Measurements from ENCODE around the gene DOK6. TPM values are rescaled to one million over a fixed set of nuclear protein-coding genes. Genes with fewer than 3 reads are reported as not detected.
A peak's percentile ranks its signal among the peaks of the same experiment; 100 is the strongest.

Gene DOK6
- total RNA-seq, 1 donor from 2014 or later, result not detected

DNA sequence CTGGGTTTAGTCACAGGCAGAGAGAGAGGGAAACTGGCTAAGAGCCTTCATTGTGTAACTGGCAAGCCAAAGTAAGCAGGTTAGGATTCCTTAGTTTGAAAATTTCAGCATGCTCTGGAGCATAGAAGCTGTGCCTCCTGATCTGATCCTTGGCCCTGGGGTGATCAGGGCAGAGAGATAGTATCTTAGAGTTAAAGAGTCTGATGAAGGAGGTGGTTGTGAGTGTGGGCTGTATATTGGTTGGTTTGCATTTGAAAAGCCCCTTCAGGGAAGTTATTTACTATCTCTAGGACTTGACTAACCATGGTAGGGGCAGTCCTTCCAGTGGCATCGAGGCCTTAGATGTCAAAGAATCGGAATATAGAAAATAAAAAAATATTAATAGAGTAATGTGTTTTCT is 316.9 kb downstream of the DOK6 start:
- H3K4me1 ChIP-seq, result no peaks in the 10 kb centered on the region
- intact Hi-C loops (cut with DNase I), result no loop called here
- no peak for DNase-seq (ENCODE audit: low spot score in 2 of 2)
- H3K27me3 ChIP-seq, result no peaks in the 10 kb centered on the region
- H3K27ac ChIP-seq, result no peak overlapping the region
- H3K9me3 ChIP-seq, result peaks cover 8 to 21% of the 10 kb centered on the region in 2 donors
- TF ChIP-seq, protein P1, sequence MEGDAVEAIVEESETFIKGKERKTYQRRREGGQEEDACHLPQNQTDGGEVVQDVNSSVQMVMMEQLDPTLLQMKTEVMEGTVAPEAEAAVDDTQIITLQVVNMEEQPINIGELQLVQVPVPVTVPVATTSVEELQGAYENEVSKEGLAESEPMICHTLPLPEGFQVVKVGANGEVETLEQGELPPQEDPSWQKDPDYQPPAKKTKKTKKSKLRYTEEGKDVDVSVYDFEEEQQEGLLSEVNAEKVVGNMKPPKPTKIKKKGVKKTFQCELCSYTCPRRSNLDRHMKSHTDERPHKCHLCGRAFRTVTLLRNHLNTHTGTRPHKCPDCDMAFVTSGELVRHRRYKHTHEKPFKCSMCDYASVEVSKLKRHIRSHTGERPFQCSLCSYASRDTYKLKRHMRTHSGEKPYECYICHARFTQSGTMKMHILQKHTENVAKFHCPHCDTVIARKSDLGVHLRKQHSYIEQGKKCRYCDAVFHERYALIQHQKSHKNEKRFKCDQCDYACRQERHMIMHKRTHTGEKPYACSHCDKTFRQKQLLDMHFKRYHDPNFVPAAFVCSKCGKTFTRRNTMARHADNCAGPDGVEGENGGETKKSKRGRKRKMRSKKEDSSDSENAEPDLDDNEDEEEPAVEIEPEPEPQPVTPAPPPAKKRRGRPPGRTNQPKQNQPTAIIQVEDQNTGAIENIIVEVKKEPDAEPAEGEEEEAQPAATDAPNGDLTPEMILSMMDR (IDR thresholded peaks at IDR 0.05), result no peak
- H3K4me3 ChIP-seq, result no peak overlapping the region
- no peaks in the 10 kb centered on the region for H3K36me3 ChIP-seq

DNA sequence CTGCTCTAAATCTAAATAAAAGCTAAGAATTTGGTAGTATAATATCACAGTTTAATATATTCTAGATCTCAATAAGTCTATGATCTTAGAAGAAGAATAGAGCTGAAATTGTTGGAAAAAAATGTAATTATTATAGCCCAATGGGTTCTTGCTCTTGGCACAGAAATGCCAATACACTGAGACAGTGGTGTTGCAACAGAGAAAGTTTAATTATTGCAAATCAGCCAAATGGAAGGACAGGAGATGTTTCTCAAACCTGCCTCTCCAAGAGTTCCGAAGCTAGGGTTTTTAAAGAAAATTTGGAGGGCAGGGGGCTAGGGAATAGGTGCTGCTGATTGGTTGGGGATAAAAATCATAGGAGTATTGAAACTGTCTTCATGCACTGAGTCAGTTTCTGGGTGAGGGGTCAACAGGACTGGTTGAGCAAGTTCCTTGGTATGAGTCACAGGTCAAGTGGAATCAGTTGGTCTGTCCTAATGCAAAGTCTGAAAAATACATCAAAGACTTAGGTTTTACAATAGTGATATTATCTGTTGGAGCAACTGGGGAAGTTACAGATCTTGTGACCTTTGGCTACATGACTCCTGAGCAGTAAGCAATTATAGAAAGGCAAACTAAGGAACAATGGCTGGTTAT is 318.3 kb downstream of the DOK6 start:
- no peak overlapping the region for H3K27ac ChIP-seq
- no peaks in the 10 kb centered on the region for H3K27me3 ChIP-seq
- peaks cover 8 to 21% of the 10 kb centered on the region in 2 donors for H3K9me3 ChIP-seq
- intact Hi-C loops (cut with DNase I), result no loop called here
- H3K36me3 ChIP-seq, result no peaks in the 10 kb centered on the region
- TF ChIP-seq, protein P1 (IDR thresholded peaks at IDR 0.05), result no peak
- no peak overlapping the region for H3K4me3 ChIP-seq
- no peak for DNase-seq (ENCODE audit: low spot score in 2 of 2)
- H3K4me1 ChIP-seq, result no peaks in the 10 kb centered on the region

DNA sequence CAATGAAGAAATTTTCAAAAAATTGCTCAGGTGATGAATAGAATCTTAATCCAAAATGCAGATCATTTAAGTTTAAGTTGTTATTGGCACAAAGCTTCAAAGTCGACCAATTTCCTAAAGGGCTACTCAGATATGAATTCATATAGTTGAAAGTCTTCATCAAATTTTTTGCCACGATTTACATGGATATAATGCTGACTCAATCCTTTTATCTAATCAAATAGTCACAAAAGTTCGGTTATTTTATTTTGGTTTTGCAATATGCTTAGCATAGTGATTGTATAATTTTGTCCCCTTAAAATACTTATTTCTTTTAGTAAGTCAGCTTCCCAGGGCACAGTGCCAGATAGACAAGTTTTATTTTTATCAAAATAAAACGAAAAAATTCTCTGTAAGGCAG is 319.7 kb downstream of the DOK6 start:
- Histone ChIP-seq H3K27ac (no peak overlapping the region), H3K4me1 (no peaks in the 10 kb centered on the region), H3K36me3 (no peaks in the 10 kb centered on the region), H3K27me3 (no peaks in the 10 kb centered on the region), H3K4me3 (no peak overlapping the region), H3K9me3 (peaks cover 8 to 21% of the 10 kb centered on the region in 2 donors)
- intact Hi-C loops (cut with DNase I), result no loop called here
- TF ChIP-seq, protein P1 (IDR thresholded peaks at IDR 0.05), result no peak
- no peak for DNase-seq (ENCODE audit: low spot score in 2 of 2)

DNA sequence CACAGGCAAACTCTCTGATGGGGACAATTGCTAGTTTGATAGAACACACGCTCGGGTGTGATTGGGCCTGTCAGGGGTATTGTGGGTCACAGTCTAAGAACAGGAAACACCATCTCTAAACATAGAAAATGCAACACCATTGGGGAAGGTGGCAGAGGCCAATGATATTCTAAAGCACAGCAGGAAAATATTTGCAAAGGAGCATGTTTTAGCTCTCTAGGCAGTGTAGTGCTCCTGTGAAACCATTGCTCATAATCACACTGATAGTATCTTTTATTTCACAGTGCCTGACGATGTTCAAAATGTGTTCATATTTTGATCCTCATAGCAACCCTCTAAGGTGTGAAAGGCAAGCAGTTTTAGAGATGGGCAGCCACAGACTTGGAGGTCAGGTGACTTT is 322.7 kb downstream of the DOK6 start:
- Histone ChIP-seq H3K36me3 (no peaks in the 10 kb centered on the region), H3K4me1 (no peaks in the 10 kb centered on the region), H3K27ac (no peak overlapping the region), H3K4me3 (no peak overlapping the region), H3K9me3 (peaks cover 8 to 13% of the 10 kb centered on the region in 2 donors), H3K27me3 (no peaks in the 10 kb centered on the region)
- TF ChIP-seq, protein P1 (IDR thresholded peaks at IDR 0.05), result no peak
- intact Hi-C loops (cut with DNase I), result no loop called here
- DNase-seq (ENCODE audit: low spot score in 2 of 2), result no peak

DNA sequence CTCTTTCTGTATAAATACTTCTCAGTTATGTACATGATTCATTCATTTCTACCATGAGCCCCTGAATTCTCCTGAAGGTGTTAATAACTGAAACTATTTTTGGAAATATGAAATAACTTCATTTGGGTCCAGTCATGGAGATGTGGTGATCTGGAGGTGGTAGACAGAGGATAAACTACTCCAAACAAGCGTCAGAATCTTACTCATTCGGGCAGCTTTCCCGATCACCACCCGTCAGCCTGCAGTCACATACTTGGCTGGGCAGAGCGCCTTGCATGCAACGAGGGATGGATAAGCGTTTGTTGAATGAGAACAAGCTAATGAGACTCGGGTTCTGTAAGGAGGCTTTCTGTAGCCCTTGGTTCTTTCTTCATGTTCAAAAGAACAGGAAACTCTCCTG is 324.3 kb downstream of the DOK6 start:
- intact Hi-C loops (cut with DNase I), result no loop called here
- Histone ChIP-seq H3K36me3 (no peaks in the 10 kb centered on the region), H3K4me3 (no peak overlapping the region), H3K4me1 (no peaks in the 10 kb centered on the region), H3K27ac (no peak overlapping the region), H3K27me3 (no peaks in the 10 kb centered on the region), H3K9me3 (no peaks in the 10 kb centered on the region)
- TF ChIP-seq, protein P1 (IDR thresholded peaks at IDR 0.05), result no peak
- peak in 1 of 2 donors; percentile 65 for DNase-seq (ENCODE audit: low spot score in 2 of 2)
